MCF 10A (cell line): Measurements from ENCODE around the gene ELANE. TPM values are rescaled to one million over a fixed set of nuclear protein-coding genes. Genes with fewer than 3 reads are reported as not detected.

Source experiments
- BruUV-seq: library from RNA; stranded (reverse); fragments of 400-500 nt; replicated peaks from 2 replicates; lab custom pipeline; 2021; lab: Mats Ljungman, UMichigan
- CTCF ChIA-PET: fragments of 300-600 bp; sonication (Branson Sonifier 250); formaldehyde crosslinking; extraction: SDS; loops from one replicate; lab custom pipeline; 2021; ENCODE audit warnings: antibody characterized with exemption, inconsistent platforms; lab: Yijun Ruan, JAX
- POLR2A ChIA-PET: fragments of 300-600, 350-650 bp; sonication (Branson Sonifier 250); formaldehyde crosslinking; extraction: SDS; loops from one replicate; lab custom pipeline; 2020; ENCODE audit warnings: antibody characterized with exemption, inconsistent platforms; lab: Yijun Ruan, JAX
- DNase-seq: peaks from one replicate; pipeline ENCODE4 v3.0.0-alpha.2; 2018; ENCODE audit not compliant: unreplicated experiment
- H3K27ac Mint-ChIP-seq: one replicate; pipeline ENCODE4 v1.8.0; 2022; ENCODE audit warnings: mild to moderate bottlenecking, low read depth, mixed read lengths; ENCODE audit not compliant: unreplicated experiment
- H3K27me3 Mint-ChIP-seq: one replicate; pipeline ENCODE4 v1.8.0; 2022; ENCODE audit warnings: mixed read lengths; ENCODE audit not compliant: insufficient read depth, unreplicated experiment
- H3K36me3 Mint-ChIP-seq: one replicate; pipeline ENCODE4 v1.8.0; 2022; ENCODE audit warnings: mild to moderate bottlenecking, moderate library complexity, mixed read lengths; ENCODE audit not compliant: insufficient read depth, unreplicated experiment
- H3K4me1 Mint-ChIP-seq: one replicate; pipeline ENCODE4 v1.8.0; 2022; ENCODE audit warnings: mixed read lengths; ENCODE audit not compliant: insufficient read depth, unreplicated experiment
- H3K4me3 Mint-ChIP-seq: one replicate; pipeline ENCODE4 v1.8.0; 2022; ENCODE audit warnings: mild to moderate bottlenecking, moderate library complexity, mixed read lengths; ENCODE audit not compliant: unreplicated experiment
- H3K9me3 Mint-ChIP-seq: one replicate; pipeline ENCODE4 v1.8.0; 2022; ENCODE audit warnings: mixed read lengths; ENCODE audit not compliant: unreplicated experiment
- intact Hi-C: fragments of 100-400 bp; cut with micrococcal nuclease; formaldehyde crosslinking; loops from 2 replicates; pipeline ENCODE4 v1.14.1; 2022
- total RNA-seq: library from RNA; stranded (reverse); gene quantifications from 2 replicates; pipeline ENCODE4 v1.2.3, GENCODE V29; 2022
- TF ChIP-seq, protein P1 (sequence below): fragments of 200-600 bp; IDR thresholded peaks from one replicate; pipeline ENCODE4 v1.8.0; 2022; ENCODE audit warnings: antibody characterized with exemption, mild to moderate bottlenecking; ENCODE audit not compliant: unreplicated experiment

Gene ELANE
- total RNA-seq, 1 experiment from 2014 or later: not detected

DNA sequence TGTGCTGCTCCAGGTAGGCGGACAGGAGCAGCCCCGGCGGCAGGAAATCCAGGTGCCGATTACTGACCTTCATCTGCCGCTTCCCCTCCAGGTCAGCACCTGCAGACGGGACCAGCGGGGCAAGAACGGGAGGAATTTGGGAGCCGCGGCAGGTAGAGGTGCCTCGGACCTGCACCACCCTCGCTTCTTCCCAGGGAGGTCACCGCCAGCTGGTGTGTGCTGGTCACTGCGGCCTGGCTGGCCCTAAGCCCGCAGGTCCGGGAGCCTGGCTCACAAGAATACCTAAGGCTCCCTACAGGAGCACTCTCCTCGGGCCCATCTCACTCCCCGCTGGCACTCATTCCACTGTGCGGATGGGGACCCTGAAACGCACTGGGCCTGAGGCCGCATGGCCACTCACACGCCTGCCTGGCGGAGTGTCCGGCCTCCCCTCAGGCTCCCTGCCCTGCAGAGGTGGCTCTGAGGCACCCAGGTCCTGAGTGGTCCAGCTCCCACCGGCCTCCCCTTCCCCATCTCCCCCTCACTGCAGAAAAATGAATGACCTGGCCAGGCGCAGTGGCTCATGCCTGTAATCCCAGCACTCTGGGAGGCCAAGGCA lies 45.4 kb downstream of the ELANE start:
- ChIA-PET POLR2A (interaction anchor here (0.6 kb wide), 1 partner anchor 18 kb away, joined by 3 read pairs; no protein-coding TSS in a partner anchor), CTCF (interaction anchor here (0.6 to 1.1 kb wide), 2 partner anchors 91 to 128 kb away, joined by 3 read pairs; no protein-coding TSS in a partner anchor)
- no peaks in the 10 kb centered on the region for H3K9me3 Mint-ChIP-seq
- H3K4me1 Mint-ChIP-seq: peaks cover 7% of the 10 kb centered on the region
- no peak for DNase-seq
- intact Hi-C loops: no loop called here
- no peaks in the 10 kb centered on the region for H3K27me3 Mint-ChIP-seq
- peaks cover 33% of the 10 kb centered on the region for H3K36me3 Mint-ChIP-seq
- H3K27ac Mint-ChIP-seq: no peak overlapping the region
- BruUV-seq: no TSS peak
- H3K4me3 Mint-ChIP-seq: no peak overlapping the region
- TF ChIP-seq, protein P1, sequence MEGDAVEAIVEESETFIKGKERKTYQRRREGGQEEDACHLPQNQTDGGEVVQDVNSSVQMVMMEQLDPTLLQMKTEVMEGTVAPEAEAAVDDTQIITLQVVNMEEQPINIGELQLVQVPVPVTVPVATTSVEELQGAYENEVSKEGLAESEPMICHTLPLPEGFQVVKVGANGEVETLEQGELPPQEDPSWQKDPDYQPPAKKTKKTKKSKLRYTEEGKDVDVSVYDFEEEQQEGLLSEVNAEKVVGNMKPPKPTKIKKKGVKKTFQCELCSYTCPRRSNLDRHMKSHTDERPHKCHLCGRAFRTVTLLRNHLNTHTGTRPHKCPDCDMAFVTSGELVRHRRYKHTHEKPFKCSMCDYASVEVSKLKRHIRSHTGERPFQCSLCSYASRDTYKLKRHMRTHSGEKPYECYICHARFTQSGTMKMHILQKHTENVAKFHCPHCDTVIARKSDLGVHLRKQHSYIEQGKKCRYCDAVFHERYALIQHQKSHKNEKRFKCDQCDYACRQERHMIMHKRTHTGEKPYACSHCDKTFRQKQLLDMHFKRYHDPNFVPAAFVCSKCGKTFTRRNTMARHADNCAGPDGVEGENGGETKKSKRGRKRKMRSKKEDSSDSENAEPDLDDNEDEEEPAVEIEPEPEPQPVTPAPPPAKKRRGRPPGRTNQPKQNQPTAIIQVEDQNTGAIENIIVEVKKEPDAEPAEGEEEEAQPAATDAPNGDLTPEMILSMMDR: peak; percentile 27

DNA sequence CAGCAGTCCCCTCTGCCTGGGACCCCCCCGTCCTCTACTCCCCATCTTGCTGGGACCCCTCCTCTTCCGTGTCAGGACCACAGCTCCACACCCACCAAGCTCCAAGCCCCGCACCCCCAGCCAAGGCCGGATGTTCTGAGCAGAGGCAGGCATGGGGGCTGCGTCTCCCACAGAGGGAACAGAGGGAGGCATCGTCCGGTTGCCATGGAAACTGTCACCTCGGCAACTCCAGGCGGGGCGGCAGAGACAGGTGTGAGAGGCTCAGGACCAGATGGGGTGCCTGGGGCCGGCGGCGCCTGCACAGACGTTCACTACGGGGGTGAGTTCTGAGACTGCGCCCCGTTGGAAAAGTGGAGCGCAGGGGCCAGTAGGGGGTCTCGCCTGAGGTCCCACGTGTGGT lies 46.6 kb downstream of the ELANE start:
- no TSS peak for BruUV-seq
- CTCF ChIA-PET: interaction anchor here (0.6 kb wide), 1 partner anchor 17 kb away, joined by 6 read pairs; no protein-coding TSS in a partner anchor

DNA sequence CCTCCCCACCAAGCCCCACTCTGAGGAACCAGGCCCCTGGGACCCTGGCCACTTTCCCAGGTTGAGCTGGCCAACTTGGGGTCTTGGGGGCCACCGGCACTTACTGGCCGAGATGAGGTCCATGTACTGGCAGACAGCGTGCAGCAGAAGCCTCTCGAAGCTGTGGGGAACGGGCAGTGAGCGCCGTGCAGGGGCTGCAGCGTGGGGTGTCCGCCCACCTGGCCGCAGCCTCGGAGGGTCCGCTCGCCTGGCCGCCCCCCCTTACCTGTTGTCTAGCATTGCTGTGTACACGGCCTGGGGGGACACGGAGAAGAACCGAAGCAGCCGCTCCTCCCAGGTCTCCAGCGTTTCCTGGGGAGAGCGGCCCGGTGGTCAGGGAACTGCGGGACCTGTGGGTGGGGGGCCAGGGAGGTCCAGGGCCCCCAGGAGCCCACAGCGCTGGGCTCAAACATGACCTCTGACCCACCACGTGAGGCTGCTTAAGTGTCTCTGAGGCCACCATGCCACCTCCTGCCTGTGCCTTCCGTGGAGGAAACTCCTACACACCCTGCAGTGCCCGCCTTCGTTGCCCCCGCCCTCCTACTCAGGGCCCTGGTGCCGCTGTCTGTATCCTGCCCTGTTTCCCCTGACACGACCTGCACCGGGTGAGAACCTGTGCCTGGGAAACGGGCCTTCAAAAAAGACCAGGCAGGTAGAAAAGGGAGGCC lies 47.4 kb downstream of the ELANE start:
- CTCF ChIA-PET: interaction anchor here (0.5 kb wide), 1 partner anchor 90 kb away, joined by 3 read pairs; no protein-coding TSS in a partner anchor
- no peaks in the 10 kb centered on the region for H3K4me1 Mint-ChIP-seq

More for the DNA sequence above, 46.6 kb downstream of the ELANE start:
- no peak for DNase-seq
- Mint-ChIP-seq H3K36me3 (peaks cover 25% of the 10 kb centered on the region), H3K9me3 (no peaks in the 10 kb centered on the region), H3K27me3 (no peaks in the 10 kb centered on the region), H3K4me1 (no peaks in the 10 kb centered on the region), H3K4me3 (no peak overlapping the region), H3K27ac (no peak overlapping the region)
- intact Hi-C loops: no loop called here
- TF ChIP-seq, protein P1: no peak
- POLR2A ChIA-PET: no interaction called here

DNA sequence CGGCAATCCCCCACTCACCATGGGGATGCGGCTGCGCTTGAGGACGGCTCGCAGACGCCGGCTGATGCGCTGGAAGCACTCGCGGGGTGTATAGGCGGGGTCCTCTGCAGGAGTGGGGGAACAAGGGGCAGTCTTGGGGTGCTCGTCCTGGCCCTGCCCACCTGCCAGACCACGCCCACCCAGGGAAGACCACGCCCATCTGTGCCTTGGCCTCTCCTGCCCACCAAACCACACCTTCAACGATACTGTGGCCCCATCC lies 47.9 kb downstream of the ELANE start:
- BruUV-seq: no TSS peak
- DNase-seq: no peak
- ChIA-PET CTCF (interaction anchor here (0.5 kb wide), 1 partner anchor 91 kb away, joined by 3 read pairs; no protein-coding TSS in a partner anchor), POLR2A (no interaction called here)
- Mint-ChIP-seq H3K36me3 (peaks cover 27% of the 10 kb centered on the region), H3K27me3 (no peaks in the 10 kb centered on the region), H3K27ac (no peak overlapping the region), H3K4me3 (no peak overlapping the region), H3K9me3 (no peaks in the 10 kb centered on the region), H3K4me1 (no peaks in the 10 kb centered on the region)
- intact Hi-C loops: no loop called here
- TF ChIP-seq, protein P1: no peak

More for the DNA sequence above, 47.4 kb downstream of the ELANE start:
- Mint-ChIP-seq H3K27me3 (no peaks in the 10 kb centered on the region), H3K36me3 (peaks cover 25% of the 10 kb centered on the region), H3K27ac (no peak overlapping the region), H3K4me3 (no peak overlapping the region), H3K9me3 (no peaks in the 10 kb centered on the region)
- no peak for DNase-seq
- intact Hi-C loops: no loop called here
- BruUV-seq: no TSS peak
- POLR2A ChIA-PET: no interaction called here
- TF ChIP-seq, protein P1: no peak
